HCEC 1CT (cell line): ENCODE results near the gene PSMD13.
"Not testable (repeated sequence)": the region's sequence is repeated elsewhere in the genome, so short reads cannot be mapped to it uniquely, and the experiment has no call there.

ENCODE experiments used
- DNase-seq: peaks from one replicate; pipeline ENCODE4 v3.0.0-alpha.2; 2017

The PSMD13 gene

GRCh38 chr11:279040-279965 is 42.5 kb downstream of the PSMD13 start:
- no peak for DNase-seq

GRCh38 chr11:279966-280705 is 43.4 kb downstream of the PSMD13 start:
- no peak for DNase-seq

- no peak for DNase-seq
These were observed 44.1 kb downstream of the PSMD13 start for GRCh38 chr11:280706-281485.

- no peak for DNase-seq
These were observed 44.8 kb downstream of the PSMD13 start for GRCh38 chr11:281486-282161.

- no peak for DNase-seq
These were observed 45.4 kb downstream of the PSMD13 start for GRCh38 chr11:282171-282570.

- no peak for DNase-seq
These were observed 46.0 kb downstream of the PSMD13 start for GRCh38 chr11:282630-283360.

- DNase-seq, result no peak
These were observed 46.8 kb downstream of the PSMD13 start for GRCh38 chr11:283405-284104.

- DNase-seq, result no peak
These were observed 47.6 kb downstream of the PSMD13 start for GRCh38 chr11:284105-285020.

- DNase-seq, result no peak
These were observed 48.5 kb downstream of the PSMD13 start for GRCh38 chr11:285021-285893.

- no peak for DNase-seq
These were observed 49.1 kb downstream of the PSMD13 start for GRCh38 chr11:285894-286220.

GRCh38 chr11:286977-287820 is 50.4 kb downstream of the PSMD13 start:
- DNase-seq, result not testable (repeated sequence)

GRCh38 chr11:287821-288477 is 51.2 kb downstream of the PSMD13 start:
- no peak for DNase-seq

GRCh38 chr11:288478-289397 is 52.0 kb downstream of the PSMD13 start, which contains the start of gene PGGHG:
PGGHG (plus strand) TSS chr11:289126; CDS start chr11:289817, 691 bp downstream.
- DNase-seq, result peak; percentile 34

GRCh38 chr11:289398-289711 is 52.6 kb downstream of the PSMD13 start:
- no peak for DNase-seq

GRCh38 chr11:289712-290620 is 53.2 kb downstream of the PSMD13 start:
- DNase-seq, result no peak
